GM19463 (cell line): ENCODE measurements around the gene KCNS1.
"Not testable (repeated sequence)": the region's sequence is repeated elsewhere in the genome, so short reads cannot be mapped to it uniquely, and the experiment has no call there.

Experiments
- ATAC-seq: cut with Tn5 transposase; IDR thresholded peaks from one replicate; pipeline ENCODE4 v1.9.1; 2021; ENCODE audit warnings: mild to moderate bottlenecking, moderate library complexity; ENCODE audit not compliant: unreplicated experiment

Gene KCNS1

GRCh38 chr20:45082468-45082867 lies 18.5 kb downstream of the KCNS1 start:
- ATAC-seq = no peak

- ATAC-seq = no peak
Measured at GRCh38 chr20:45080867-45081624, 19.9 kb downstream of the KCNS1 start.

GRCh38 chr20:45077559-45077958 lies 23.4 kb downstream of the KCNS1 start:
- ATAC-seq = no peak

- no peak for ATAC-seq
Measured at GRCh38 chr20:45073221-45073620, 27.7 kb downstream of the KCNS1 start.

GRCh38 chr20:45072066-45072465 lies 28.9 kb downstream of the KCNS1 start:
- ATAC-seq = no peak

- no peak for ATAC-seq
Measured at GRCh38 chr20:45070932-45071632, 29.8 kb downstream of the KCNS1 start.

GRCh38 chr20:45069261-45069660 lies 31.7 kb downstream of the KCNS1 start:
- ATAC-seq = no peak

- ATAC-seq = no peak
Measured at GRCh38 chr20:45067558-45067957, 33.4 kb downstream of the KCNS1 start.

GRCh38 chr20:45067087-45067486 lies 33.8 kb downstream of the KCNS1 start:
- ATAC-seq = no peak

GRCh38 chr20:45066372-45066771 lies 34.6 kb downstream of the KCNS1 start:
- ATAC-seq = no peak

- ATAC-seq = no peak
Measured at GRCh38 chr20:45064812-45065211, 36.1 kb downstream of the KCNS1 start.

- not testable (repeated sequence) for ATAC-seq
Measured at GRCh38 chr20:45063107-45063506, 37.8 kb downstream of the KCNS1 start.

GRCh38 chr20:45061244-45061643 lies 39.7 kb downstream of the KCNS1 start:
- no peak for ATAC-seq

- no peak for ATAC-seq
Measured at GRCh38 chr20:45060294-45060693, 40.6 kb downstream of the KCNS1 start.

- no peak for ATAC-seq
Measured at GRCh38 chr20:45059022-45059728, 41.8 kb downstream of the KCNS1 start.

- ATAC-seq = no peak
Measured at GRCh38 chr20:45058168-45058850, 42.6 kb downstream of the KCNS1 start.

- no peak for ATAC-seq
Measured at GRCh38 chr20:45056473-45057173, 44.3 kb downstream of the KCNS1 start.

GRCh38 chr20:45055056-45055455 lies 45.9 kb downstream of the KCNS1 start:
- no peak for ATAC-seq

GRCh38 chr20:45053430-45054351 lies 47.2 kb downstream of the KCNS1 start:
- no peak for ATAC-seq
